Measurements from ENCODE around the gene METTL8. TPM values are rescaled to one million over a fixed set of nuclear protein-coding genes. Genes with fewer than 3 reads are reported as not detected.

METTL8 gene
- total and polyA plus RNA-seq, 3 donors from 2014 or later: 21.7 to 34.3 (median 24.3) TPM

- no peaks in the 10 kb centered on the region for H3K9me3 ChIP-seq
- no peaks in the 10 kb centered on the region for H3K36me3 ChIP-seq (ENCODE audit: low read depth, missing control alignments)
- WGBS, 2 donors: 33 to 58% methylated on average over 1 of the region's 1 CpG
- H3K4me1 ChIP-seq: peaks cover 22% of the 10 kb centered on the region
- TF ChIP-seq POLR2A (IDR thresholded peaks at IDR 0.05) (no peak), CTCF (IDR thresholded peaks at IDR 0.05) (no peak)
- H3K27me3 ChIP-seq: no peaks in the 10 kb centered on the region
- intact Hi-C loops (cut with DNase I; ENCODE audit: low total_unique reads): no loop called here
- no peak overlapping the region for H3K4me3 ChIP-seq
- peak; percentile 24 for DNase-seq
- H3K27ac ChIP-seq: peak overlapping the region; percentile 32 to 42
Observed at GRCh38 chr2:171271971-171272436, 161.8 kb downstream of the METTL8 start.

DNA sequence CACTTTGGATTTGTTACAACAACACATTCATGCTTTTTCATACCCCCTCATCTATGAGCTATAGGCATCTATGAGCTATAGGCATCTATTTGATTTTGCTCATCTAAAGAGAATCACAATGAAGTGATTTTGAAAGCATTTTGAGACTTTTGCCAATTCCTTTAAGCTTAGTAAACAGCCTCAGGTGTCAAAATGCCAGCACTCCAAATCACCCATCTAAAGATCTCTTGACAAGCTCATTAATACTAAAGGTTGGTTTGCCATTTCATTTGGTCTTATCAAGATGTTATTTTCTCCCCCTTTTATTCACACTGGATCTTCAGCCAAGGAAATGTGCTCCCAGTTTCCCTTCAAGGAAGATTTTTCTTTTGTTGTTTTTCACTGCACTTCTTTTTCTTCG lies 162.4 kb downstream of the METTL8 start:
- no peaks in the 10 kb centered on the region for H3K27me3 ChIP-seq
- H3K4me3 ChIP-seq: no peak overlapping the region
- TF ChIP-seq POLR2A (IDR thresholded peaks at IDR 0.05): no peak
- TF ChIP-seq CTCF (IDR thresholded peaks at IDR 0.05): no peak
- H3K9me3 ChIP-seq: no peaks in the 10 kb centered on the region
- 45 to 52% methylated on average over 1 of the region's 1 CpG for WGBS, 2 donors
- intact Hi-C loops (cut with DNase I; ENCODE audit: low total_unique reads): no loop called here
- H3K27ac ChIP-seq: peak overlapping the region in 1 of 2 donors; percentile 32
- H3K4me1 ChIP-seq: peaks cover 22% of the 10 kb centered on the region
- H3K36me3 ChIP-seq (ENCODE audit: low read depth, missing control alignments): no peaks in the 10 kb centered on the region
- no peak for DNase-seq

DNA sequence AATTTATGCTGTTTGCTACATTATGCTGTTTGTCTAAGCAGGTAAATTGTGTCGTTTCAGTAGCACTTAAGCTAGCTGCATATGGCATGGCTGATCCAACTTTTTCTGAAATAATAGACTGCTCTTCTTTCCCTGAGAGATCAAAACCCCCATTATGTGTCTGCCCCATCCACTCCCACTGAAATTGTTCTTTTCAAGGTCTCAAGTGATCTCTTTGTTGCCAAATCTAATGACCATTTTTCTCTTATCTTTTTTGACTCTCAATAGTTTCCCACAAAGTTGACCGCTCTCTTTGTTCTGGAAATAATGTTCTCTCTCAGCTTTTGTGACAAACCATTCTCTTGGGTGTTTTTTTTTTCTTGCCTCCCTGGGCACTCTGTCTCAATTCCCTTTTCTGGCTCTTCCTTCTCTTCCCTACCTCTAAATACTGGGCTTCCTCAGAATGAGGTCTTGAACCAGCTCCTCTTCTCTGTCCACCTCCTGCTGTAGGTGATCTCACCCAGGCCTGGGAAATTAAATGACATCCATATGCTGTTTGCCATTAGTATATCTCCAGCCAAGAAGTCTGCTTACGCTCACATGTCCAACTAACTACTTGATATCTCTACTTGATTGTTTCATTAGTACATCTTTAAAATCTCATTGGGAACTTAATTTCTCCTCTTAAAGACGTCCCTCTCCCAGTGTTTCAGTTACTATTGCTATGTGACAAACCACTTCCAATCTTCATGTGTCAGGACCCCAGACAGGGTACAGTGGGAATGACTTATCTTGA lies 165.7 kb downstream of the METTL8 start:
- Histone ChIP-seq H3K4me3 (no peak overlapping the region), H3K4me1 (peaks cover 28% of the 10 kb centered on the region), H3K36me3 (ENCODE audit: low read depth, missing control alignments) (no peaks in the 10 kb centered on the region), H3K9me3 (no peaks in the 10 kb centered on the region), H3K27ac (peak overlapping the region; percentile 68 to 75), H3K27me3 (no peaks in the 10 kb centered on the region)
- TF ChIP-seq POLR2A (IDR thresholded peaks at IDR 0.05): no peak
- TF ChIP-seq CTCF (IDR thresholded peaks at IDR 0.05): no peak
- DNase-seq: peak; percentile 48
- intact Hi-C loops (cut with DNase I; ENCODE audit: low total_unique reads): no loop called here
- 46 to 57% methylated on average over 4 of the region's 4 CpGs for WGBS, 2 donors

Other genes with a start within 250 kb of the METTL8 start
- gene DCAF17, start 236 bp upstream of the METTL8 start, total RNA-seq: 10 to 100 TPM; 24.4 to 29.2 TPM
- gene DCAF17, start 236 bp upstream of the METTL8 start, polyA plus RNA-seq (ENCODE audit: insufficient read depth, low read depth, low replicate concordance): 15.7 TPM
- gene CYBRD1, start 88.5 kb upstream of the METTL8 start, total RNA-seq: 10 to 100 TPM; 53.1 to 53.5 TPM
- 60.1 TPM for gene CYBRD1, start 88.5 kb upstream of the METTL8 start, polyA plus RNA-seq (ENCODE audit: insufficient read depth, low read depth, low replicate concordance)